22Rv1 (cell line): ENCODE measurements around the gene MT1A.
A peak's percentile ranks its signal among the peaks of the same experiment; 100 is the strongest.
"Not testable (repeated sequence)": the region's sequence is repeated elsewhere in the genome, so short reads cannot be mapped to it uniquely, and the experiment has no call there.

ENCODE experiments used
- H3K27ac ChIP-seq: fragments of 450-650 bp; 2 replicates; pipeline ENCODE4 v1.5.1; 2017
- ZFX ChIP-seq: fragments of 450-650 bp; IDR thresholded peaks from 2 replicates; pipeline ENCODE4 v1.6.1; 2017; ENCODE audit warnings: antibody characterized with exemption, borderline replicate concordance
- TF ChIP-seq, protein P1 (sequence below): fragments of 450-650 bp; IDR thresholded peaks from 2 replicates; pipeline ENCODE4 v1.5.1; 2017; ENCODE audit warnings: mild to moderate bottlenecking

MT1A gene

DNA sequence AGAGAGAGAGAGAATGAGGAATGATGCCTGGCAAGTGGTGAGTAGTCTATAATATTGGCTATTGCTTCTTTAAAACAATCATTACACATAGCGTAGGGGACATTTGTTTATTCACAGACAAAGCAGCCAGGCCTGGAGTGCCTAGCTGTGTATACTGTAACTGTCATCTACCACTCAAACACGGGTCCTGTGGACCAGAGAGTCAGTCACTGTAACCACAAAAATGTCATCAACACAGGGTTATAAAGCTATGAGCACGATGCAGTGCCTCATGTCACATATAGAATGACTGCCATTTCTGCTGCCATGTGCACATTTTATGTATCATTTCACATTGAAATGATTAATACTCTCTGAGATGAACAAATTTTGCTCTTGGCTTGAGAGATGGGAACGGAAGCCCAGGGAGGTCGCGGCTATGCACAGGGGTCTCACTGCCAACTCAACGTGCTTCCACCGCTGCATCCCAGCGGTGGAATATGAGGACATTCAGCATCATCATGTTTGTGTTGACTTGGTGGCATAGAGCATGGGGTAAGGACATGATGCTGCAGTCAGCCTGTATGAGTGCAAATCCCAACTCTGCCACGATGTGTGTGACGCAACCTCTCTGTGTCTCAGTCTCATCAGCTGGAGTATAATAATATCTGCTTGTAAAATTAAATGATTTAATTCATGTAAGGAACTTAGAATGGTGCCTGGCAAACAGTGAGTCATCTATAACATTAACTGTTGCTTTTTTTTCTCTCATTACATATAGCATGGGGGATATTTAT lies 34.5 kb downstream of the MT1A start:
- TF ChIP-seq ZFX: no peak
- TF ChIP-seq, protein P1, sequence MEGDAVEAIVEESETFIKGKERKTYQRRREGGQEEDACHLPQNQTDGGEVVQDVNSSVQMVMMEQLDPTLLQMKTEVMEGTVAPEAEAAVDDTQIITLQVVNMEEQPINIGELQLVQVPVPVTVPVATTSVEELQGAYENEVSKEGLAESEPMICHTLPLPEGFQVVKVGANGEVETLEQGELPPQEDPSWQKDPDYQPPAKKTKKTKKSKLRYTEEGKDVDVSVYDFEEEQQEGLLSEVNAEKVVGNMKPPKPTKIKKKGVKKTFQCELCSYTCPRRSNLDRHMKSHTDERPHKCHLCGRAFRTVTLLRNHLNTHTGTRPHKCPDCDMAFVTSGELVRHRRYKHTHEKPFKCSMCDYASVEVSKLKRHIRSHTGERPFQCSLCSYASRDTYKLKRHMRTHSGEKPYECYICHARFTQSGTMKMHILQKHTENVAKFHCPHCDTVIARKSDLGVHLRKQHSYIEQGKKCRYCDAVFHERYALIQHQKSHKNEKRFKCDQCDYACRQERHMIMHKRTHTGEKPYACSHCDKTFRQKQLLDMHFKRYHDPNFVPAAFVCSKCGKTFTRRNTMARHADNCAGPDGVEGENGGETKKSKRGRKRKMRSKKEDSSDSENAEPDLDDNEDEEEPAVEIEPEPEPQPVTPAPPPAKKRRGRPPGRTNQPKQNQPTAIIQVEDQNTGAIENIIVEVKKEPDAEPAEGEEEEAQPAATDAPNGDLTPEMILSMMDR: no peak
- no peak overlapping the region for H3K27ac ChIP-seq

DNA sequence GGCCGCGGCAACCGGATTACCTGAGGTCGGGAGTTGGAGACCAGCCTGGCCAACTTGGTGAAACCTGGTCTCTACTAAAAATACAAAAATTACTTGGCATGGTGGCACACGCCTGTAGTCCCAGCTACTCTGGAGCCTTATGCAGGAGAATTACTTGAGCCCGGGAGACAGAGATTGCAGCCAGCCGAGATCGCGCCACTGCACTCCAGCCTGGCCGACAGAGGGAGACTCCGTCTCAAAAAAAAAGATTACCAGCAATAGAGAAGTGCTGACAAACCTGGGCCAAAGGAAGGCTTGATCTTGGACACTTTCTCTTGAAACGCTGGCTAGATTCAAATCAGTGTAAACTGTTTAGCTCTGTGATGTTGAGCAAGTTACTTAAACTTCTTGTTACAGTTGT lies 35.5 kb downstream of the MT1A start:
- no peak overlapping the region for H3K27ac ChIP-seq
- no peak for TF ChIP-seq ZFX
- TF ChIP-seq, protein P1: peak; percentile 67

DNA sequence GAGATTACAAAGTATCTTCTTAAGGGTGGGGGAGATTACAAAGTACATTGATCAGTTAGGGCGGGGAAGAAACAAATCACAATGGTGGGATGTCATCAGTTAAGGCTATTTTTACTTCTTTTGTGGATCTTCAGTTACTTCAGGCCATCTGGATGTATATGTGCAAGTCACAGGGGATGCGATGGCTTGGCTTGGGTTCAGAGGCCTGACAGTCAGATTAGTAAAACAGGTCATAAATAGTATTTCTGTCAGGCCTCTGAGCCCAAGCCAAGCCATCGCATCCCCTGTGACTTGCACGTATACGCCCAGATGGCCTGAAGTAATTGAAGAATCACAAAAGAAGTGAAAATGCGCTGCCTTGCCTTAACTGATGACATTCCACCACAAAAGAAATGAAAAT lies 36.1 kb downstream of the MT1A start:
- not testable (repeated sequence) for H3K27ac ChIP-seq

DNA sequence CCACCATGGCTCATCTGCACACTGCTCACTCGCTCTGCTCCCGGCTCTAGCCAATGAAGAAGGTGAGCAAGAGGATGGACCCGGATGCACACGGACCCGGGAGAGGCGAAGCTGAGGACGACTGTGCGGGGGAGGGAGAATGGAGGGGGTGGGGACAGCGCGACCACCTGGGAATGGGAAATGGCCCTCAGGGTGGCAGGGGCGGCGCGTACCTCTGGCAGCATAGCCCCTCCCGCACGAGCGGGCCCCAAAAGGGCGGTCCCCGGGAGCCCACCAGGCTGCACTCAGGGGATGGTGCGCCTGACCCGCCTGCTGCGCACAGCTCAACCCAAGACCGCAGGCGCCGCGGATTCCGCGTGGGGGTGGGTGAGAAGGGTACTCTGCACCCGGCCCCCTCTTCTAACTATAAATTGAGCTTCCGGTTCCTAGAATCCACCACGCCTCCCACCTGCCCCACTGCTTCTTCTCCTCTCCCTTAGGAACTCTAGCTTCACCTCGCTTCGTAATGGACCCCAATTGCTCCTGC lies 37.3 kb downstream of the MT1A start:
- no peak for TF ChIP-seq ZFX
- TF ChIP-seq, protein P1: no peak
- no peak overlapping the region for H3K27ac ChIP-seq

DNA sequence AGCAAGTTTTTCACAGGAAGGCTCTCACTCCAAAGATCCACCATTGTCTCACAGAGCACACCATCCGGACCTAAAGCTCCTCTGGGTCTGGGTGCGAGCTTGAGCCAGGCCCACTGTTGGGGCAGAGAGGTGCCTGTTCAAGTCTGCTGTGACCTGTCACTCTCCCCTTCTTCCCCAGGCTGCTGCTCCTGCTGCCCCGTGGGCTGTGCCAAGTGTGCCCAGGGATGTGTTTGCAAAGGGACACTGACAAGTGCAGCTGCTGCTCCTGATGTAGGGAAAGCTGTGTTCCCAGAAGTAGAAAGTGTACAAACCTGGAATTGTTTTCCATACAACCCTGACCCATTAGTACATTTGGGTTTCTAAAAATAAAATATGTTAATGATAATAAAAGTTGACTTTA lies 39.0 kb downstream of the MT1A start:
- no peak overlapping the region for H3K27ac ChIP-seq
- TF ChIP-seq, protein P1: no peak
- TF ChIP-seq ZFX: no peak

DNA sequence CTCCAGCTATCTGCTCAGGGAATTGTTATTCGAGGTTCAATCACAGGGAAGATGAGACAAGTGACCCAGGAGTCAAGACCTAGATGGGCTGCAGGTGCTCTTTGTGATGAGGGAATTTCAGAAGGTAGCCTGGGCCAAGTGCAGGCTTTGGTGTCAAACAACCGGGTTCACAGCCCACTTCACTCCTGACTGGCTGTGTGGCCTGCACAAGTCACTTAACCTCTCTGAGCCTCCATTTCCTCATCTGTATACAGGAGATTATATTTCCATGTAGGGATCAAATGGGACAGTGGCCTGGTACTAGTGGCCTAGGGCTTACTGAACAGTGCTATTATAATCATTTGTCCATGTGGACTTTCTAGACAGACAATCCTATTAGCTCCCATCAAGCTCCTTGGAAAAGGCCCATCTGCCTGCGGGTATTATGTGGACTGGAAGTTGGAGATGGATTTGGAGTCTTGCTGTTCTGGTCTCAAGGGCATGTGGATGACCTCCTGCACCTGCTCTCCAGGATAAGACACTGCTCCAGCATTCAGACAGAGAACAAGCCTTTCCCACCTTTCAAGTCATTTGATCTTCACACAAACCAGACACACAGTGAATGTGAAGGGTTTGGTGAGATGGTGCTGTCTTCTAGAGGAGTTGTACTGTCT lies 40.7 kb downstream of the MT1A start:
- H3K27ac ChIP-seq: no peak overlapping the region
- no peak for TF ChIP-seq ZFX
- TF ChIP-seq, protein P1: no peak

DNA sequence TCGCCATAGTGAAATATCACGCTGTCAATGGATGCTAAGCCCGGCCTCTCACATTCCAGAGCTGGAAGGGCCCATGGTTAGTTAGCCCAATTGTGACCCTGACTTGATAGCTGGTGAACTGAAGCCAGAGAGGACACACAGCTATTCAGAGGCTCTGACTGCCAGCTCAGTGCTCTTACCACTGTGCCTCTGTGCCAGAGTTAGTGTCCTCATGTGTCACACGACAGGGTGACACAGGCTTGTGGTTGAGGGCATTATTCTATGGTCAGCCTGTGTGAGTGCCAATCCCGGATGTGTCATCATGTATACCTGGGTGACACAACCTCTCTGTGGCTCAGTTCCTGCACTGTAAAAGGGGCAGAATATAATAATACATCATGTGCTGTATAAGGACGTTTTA lies 41.4 kb downstream of the MT1A start:
- TF ChIP-seq ZFX: no peak
- TF ChIP-seq, protein P1: no peak

More for the DNA sequence above, 41.4 kb downstream of the MT1A start:
- no peak overlapping the region for H3K27ac ChIP-seq
